GM06990 (cell line): Measurements from ENCODE around the gene WDR13.

Source experiments
- DNase-seq: peaks from one replicate; pipeline ENCODE4 v3.0.0-alpha.2; 2011; ENCODE audit not compliant: insufficient read length; ENCODE audit errors: extremely low read depth
- H3K27me3 ChIP-seq: replicated peaks from 2 replicates; pipeline ENCODE4 v1.6.0; 2011; ENCODE audit warnings: low read length; ENCODE audit not compliant: control insufficient read depth, insufficient read depth
- H3K36me3 ChIP-seq: 2 replicates; pipeline ENCODE4 v1.5.1; 2011; ENCODE audit warnings: low read length; ENCODE audit not compliant: control insufficient read depth, insufficient read depth
- H3K4me3 ChIP-seq: replicated peaks from 2 replicates; pipeline ENCODE4 v1.5.1; 2011; ENCODE audit warnings: low read depth, mild to moderate bottlenecking, control low read depth, low read length
- TF ChIP-seq, protein P1 (sequence below): IDR thresholded peaks from 2 replicates; pipeline ENCODE4 v1.5.1; 2011; ENCODE audit warnings: low read length, control low read depth, mild to moderate bottlenecking, inconsistent platforms; ENCODE audit not compliant: insufficient read depth, poor library complexity, severe bottlenecking

The WDR13 gene

DNA sequence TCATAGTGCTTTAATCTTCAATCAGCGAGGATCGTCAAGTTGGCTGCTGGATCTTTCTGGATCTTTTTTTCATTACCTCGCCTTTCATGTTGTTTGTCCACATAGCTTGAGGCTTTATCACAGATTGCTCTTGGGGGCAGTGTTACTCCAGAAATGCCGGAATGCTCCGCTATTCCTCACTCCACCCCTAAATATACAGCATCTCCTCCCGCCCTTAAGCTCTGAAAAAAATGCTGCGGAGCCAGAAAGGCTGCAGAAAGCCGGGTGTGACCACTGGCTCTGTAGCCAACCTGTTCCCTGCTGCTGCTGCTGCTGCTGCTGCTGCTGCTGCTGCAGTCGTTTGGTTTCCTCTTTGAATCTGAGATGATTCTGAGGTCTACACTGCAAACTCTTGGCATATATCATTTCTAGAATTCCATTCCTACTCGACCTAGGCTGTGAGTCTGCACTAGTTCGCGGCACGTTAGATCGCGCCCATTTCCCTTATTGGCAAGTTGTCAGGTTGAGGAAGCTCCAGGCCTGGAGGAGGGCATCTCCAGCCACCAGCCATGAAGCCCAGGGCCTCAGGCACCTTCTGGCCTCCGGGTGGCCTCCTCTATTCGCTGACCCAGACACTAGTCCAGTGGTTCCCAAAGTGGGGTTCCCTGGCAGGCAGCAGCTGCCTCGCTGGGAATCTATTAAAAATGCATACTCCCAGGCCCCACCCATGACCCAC is 34.2 kb downstream of the WDR13 start:
- peak; percentile 27 for DNase-seq
- TF ChIP-seq, protein P1, sequence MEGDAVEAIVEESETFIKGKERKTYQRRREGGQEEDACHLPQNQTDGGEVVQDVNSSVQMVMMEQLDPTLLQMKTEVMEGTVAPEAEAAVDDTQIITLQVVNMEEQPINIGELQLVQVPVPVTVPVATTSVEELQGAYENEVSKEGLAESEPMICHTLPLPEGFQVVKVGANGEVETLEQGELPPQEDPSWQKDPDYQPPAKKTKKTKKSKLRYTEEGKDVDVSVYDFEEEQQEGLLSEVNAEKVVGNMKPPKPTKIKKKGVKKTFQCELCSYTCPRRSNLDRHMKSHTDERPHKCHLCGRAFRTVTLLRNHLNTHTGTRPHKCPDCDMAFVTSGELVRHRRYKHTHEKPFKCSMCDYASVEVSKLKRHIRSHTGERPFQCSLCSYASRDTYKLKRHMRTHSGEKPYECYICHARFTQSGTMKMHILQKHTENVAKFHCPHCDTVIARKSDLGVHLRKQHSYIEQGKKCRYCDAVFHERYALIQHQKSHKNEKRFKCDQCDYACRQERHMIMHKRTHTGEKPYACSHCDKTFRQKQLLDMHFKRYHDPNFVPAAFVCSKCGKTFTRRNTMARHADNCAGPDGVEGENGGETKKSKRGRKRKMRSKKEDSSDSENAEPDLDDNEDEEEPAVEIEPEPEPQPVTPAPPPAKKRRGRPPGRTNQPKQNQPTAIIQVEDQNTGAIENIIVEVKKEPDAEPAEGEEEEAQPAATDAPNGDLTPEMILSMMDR, result peak; percentile 23
- Histone ChIP-seq H3K27me3 (no peaks in the 10 kb centered on the region), H3K4me3 (no peak overlapping the region; the same call in 1 of the 2 replicates), H3K36me3 (no peaks in the 10 kb centered on the region)

DNA sequence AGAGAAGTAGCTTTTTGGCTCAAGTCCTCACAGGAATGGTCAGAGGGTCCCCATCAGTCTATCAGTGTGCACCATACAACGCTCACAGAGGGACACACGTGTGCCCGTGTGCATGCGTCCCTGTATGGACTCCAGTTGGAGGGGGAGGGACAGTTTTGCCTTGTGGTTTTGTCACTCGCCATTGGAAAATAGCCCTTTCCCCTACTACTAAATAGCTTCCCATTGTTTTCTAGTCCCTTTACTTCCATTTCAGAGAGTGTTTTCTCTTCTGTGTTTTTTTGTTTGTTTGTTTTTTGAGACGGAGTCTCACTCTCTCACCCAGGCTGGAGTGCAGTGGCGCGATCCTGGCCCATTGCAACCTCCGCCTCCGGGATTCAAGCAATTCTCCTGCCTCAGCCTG is 34.9 kb downstream of the WDR13 start:
- TF ChIP-seq, protein P1, result no peak
- DNase-seq, result no peak
- H3K27me3 ChIP-seq, result no peaks in the 10 kb centered on the region
- H3K4me3 ChIP-seq, result no peak overlapping the region
- no peaks in the 10 kb centered on the region for H3K36me3 ChIP-seq

DNA sequence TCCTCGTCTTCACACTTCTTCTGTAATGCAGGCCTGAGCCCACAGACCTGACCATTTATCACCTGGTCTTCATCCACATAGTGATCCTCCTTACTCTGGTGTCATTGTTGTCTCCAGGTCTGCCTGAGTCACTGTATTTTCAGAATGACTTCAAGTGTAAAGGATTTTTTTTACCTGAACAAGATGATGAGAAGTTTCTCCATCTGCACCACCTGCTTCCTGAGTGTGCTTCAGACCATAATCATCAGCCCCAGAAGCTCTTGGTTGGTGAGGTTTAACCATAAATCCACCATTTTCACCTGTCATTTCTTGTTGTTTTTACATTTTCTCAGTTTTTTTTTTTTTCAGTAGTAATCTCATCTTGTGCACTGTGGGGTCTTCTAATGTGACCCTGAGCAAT is 39.0 kb downstream of the WDR13 start:
- no peak overlapping the region for H3K4me3 ChIP-seq
- TF ChIP-seq, protein P1, result no peak
- DNase-seq, result no peak
- H3K27me3 ChIP-seq, result no peaks in the 10 kb centered on the region
- no peaks in the 10 kb centered on the region for H3K36me3 ChIP-seq

DNA sequence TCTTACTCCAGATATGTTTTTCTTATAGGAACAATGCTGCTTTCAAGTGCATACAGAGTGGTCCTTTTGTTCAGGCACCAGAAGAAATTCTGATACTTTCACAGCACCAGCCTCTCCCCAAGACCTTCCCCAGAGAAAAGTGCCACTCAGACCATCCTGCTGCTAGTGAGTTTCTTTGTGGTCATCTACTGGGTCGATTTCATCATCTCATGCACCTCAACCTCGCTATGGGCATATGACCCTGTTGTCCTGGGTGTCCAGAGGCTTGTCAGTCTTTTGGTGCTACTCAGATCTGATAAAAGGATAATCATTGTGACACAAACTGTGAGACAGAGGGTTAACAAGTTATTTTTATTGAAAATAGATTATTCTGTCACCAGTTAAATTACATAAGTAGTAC is 39.5 kb downstream of the WDR13 start:
- no peak for DNase-seq

DNA sequence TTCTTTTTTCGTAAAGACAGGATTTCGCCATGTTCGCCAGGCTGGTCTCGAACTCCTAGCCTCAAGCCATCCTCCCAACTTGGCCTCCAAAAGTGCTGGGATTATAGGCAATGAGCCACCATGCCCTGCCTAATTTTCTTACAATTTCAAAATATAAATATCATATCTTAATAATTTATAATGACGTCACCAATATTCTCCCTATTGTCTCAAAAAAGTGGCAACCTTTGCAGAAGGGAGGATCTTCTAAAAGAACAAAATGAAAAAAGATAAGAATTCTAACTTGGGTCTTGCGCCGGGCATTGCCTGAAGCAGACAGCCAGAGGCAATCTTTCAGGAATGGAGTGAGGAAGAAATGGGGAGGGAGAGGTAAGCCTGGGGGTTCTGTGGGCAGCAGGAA is 48.4 kb downstream of the WDR13 start:
- TF ChIP-seq, protein P1, result no peak
- DNase-seq, result no peak
- Histone ChIP-seq H3K4me3 (no peak overlapping the region), H3K27me3 (no peaks in the 10 kb centered on the region), H3K36me3 (no peaks in the 10 kb centered on the region)

More for the DNA sequence above, 39.5 kb downstream of the WDR13 start:
- TF ChIP-seq, protein P1, result no peak
- no peaks in the 10 kb centered on the region for H3K36me3 ChIP-seq
- H3K27me3 ChIP-seq, result no peaks in the 10 kb centered on the region
- H3K4me3 ChIP-seq, result no peak overlapping the region
